Osteoblast (primary cell): Measurements from ENCODE around the gene ABHD8. TPM values are rescaled to one million over a fixed set of nuclear protein-coding genes. Genes with fewer than 3 reads are reported as not detected.

ENCODE experiments used
- DNase-seq: peaks from one replicate; pipeline ENCODE4 v3.0.0; 2011; ENCODE audit warnings: low spot score, mixed read lengths; ENCODE audit not compliant: insufficient read length; ENCODE audit errors: missing footprints
- H2AFZ ChIP-seq: 2 replicates; pipeline ENCODE4 v1.6.0; 2011; ENCODE audit warnings: mild to moderate bottlenecking, low read length
- H3K27ac ChIP-seq: 2 replicates; pipeline ENCODE4 v1.5.1; 2011; ENCODE audit warnings: mild to moderate bottlenecking, low read depth, low read length, moderate library complexity
- H3K27me3 ChIP-seq: 2 replicates; pipeline ENCODE4 v1.6.0; 2012; ENCODE audit warnings: mild to moderate bottlenecking, control low read depth, inconsistent platforms, low read length, moderate library complexity; ENCODE audit not compliant: insufficient read depth
- H3K36me3 ChIP-seq: 2 replicates; pipeline ENCODE4 v1.5.1; 2011; ENCODE audit warnings: mild to moderate bottlenecking, low read length, control low read depth, moderate library complexity; ENCODE audit not compliant: insufficient read depth
- H3K4me1 ChIP-seq: 2 replicates; pipeline ENCODE4 v1.5.1; 2011; ENCODE audit warnings: mild to moderate bottlenecking, low read length, control low read depth, moderate library complexity; ENCODE audit not compliant: insufficient read depth
- H3K4me2 ChIP-seq: 2 replicates; pipeline ENCODE4 v1.6.0; 2011; ENCODE audit warnings: mild to moderate bottlenecking, low read length; ENCODE audit not compliant: insufficient read depth
- H3K4me3 ChIP-seq: fragments of 200-600 bp; sonication (generic); 3 replicates; pipeline ENCODE4 v1.5.1; 2012; ENCODE audit warnings: mild to moderate bottlenecking, low read length, inconsistent platforms; ENCODE audit not compliant: insufficient read depth
- H3K79me2 ChIP-seq: 2 replicates; pipeline ENCODE4 v1.6.0; 2012; ENCODE audit warnings: mild to moderate bottlenecking, low read length, control low read depth, inconsistent platforms; ENCODE audit not compliant: insufficient read depth
- H3K9me3 ChIP-seq: 2 replicates; pipeline ENCODE4 v1.5.1; 2011; ENCODE audit warnings: low read depth, low read length, control low read depth
- H4K20me1 ChIP-seq: 2 replicates; pipeline ENCODE4 v1.6.0; 2012; ENCODE audit warnings: mild to moderate bottlenecking, low read length, control low read depth; ENCODE audit not compliant: insufficient read depth
- CTCF ChIP-seq: IDR thresholded peaks from 2 replicates; pipeline ENCODE4 v1.5.1; 2011; ENCODE audit warnings: mild to moderate bottlenecking, low read depth, low read length, moderate library complexity; ENCODE audit errors: extremely low read depth
- total RNA-seq: library from RNA; depleted of rRNA; stranded (reverse); fragments of >200 nt; gene quantifications from 2 replicates; pipeline ENCODE4 v1.2.3, GENCODE V29; 2012

Gene ABHD8
- total RNA-seq, 1 donor: 14.8 TPM

DNA sequence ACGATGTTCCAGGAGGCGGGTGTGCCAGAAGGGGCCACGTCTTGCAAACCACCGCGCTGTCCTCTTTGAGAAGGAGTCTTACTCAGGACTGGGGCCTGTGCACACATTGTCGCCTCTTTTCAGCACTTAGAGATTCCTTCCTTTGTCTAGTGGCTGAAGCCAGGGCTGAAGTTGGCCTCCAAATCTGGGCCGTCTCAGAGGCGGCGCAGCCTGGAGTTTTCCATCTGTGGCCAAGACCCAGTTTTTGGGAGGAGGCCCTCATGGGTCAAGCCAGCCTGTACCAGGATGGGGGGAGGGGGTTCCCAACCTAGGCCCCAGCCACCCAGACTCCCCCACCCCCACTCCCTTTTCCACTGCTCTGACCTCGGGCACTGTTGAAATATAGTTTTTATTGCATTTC is 19.6 kb upstream of the ABHD8 start:
- Histone ChIP-seq H3K79me2 (no peaks in the 10 kb centered on the region), H3K27ac (no peak overlapping the region), H3K27me3 (no peaks in the 10 kb centered on the region), H3K4me3 (no peak overlapping the region), H3K36me3 (peaks cover 9% of the 10 kb centered on the region), H3K9me3 (no peaks in the 10 kb centered on the region), H4K20me1 (peaks cover 2% of the 10 kb centered on the region), H2AFZ (no peak overlapping the region), H3K4me1 (peaks cover 11% of the 10 kb centered on the region), H3K4me2 (no peak overlapping the region)
- peak; percentile 90 for DNase-seq
- TF ChIP-seq CTCF: no peak

DNA sequence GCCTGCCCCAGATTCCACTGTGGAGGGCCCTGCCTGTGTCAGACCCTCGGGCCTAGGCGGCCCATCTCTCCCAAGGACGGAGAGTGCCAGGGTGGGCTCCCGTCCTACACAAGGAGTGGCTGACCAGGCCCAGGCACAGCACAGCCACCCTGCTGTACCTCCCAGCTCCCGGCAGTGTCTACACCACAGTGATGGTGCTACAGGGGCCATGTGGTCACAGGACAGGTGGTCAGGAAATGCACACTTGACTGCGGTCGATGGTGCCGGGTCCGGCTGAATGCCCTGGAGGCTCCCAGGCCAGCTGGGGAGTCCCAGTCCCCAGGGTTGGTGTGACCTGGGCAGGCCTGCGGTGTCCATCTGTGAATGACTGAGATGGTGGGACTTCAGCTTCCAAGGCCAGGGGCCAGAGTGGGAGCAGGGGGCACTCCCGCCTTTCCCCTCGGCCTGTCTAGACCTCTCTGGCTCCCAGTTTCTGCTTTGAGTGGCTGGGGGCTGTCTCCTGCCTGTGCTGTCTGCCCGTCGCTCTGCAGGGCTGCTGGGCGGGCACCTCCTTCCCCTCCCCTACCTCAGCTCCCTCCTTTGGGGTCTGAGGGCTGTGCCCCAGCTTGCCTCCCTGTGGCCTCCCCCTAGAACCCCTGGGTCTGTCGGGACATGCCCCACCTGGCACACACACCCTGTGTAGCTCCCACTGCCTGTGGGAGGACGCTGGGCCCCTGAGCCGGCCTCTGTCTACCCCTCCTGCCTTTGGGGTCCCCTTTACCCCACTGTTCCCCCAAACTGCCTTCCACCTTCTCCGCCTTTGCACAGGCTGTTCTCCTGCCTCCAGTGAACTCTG is 18.6 kb upstream of the ABHD8 start:
- TF ChIP-seq CTCF: no peak
- Histone ChIP-seq H3K36me3 (peaks cover 9% of the 10 kb centered on the region), H3K79me2 (no peaks in the 10 kb centered on the region), H3K4me1 (peaks cover 11% of the 10 kb centered on the region), H3K27me3 (no peaks in the 10 kb centered on the region), H4K20me1 (peaks cover 2% of the 10 kb centered on the region), H3K4me3 (no peak overlapping the region), H3K4me2 (no peak overlapping the region), H3K27ac (no peak overlapping the region), H2AFZ (no peak overlapping the region), H3K9me3 (no peaks in the 10 kb centered on the region)
- DNase-seq: peak; percentile 79

DNA sequence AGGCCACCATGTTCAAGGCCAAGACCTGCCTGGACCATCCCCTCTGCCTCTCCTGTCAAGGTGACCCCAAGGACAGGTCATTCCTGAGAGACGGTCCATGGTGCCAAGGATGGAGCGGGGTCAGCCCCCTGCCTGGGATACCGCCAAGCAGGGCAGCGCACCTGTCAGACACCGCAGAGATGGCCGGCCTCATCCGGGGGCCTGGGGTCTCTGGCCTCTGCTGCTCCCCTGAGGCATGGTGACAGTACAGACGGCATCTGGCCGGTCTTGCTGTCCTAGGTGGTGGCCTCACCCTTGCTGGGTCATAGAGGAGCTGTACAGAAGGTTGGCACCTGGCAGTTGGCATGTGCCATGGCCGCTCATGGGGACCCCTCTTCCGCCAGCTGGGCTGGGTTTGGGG is 17.2 kb upstream of the ABHD8 start:
- no peak for TF ChIP-seq CTCF
- peaks cover 17% of the 10 kb centered on the region for H3K36me3 ChIP-seq
- peak; percentile 82 for DNase-seq
- H3K79me2 ChIP-seq: peaks cover 3% of the 10 kb centered on the region
- H3K27ac ChIP-seq: no peak overlapping the region
- H3K4me3 ChIP-seq: no peak overlapping the region
- peaks cover 4% of the 10 kb centered on the region for H4K20me1 ChIP-seq
- H3K4me2 ChIP-seq: no peak overlapping the region
- H3K9me3 ChIP-seq: no peaks in the 10 kb centered on the region
- peaks cover 2% of the 10 kb centered on the region for H3K4me1 ChIP-seq
- H2AFZ ChIP-seq: no peak overlapping the region
- H3K27me3 ChIP-seq: no peaks in the 10 kb centered on the region

GRCh38 chr19:17319473-17320238 is 16.4 kb upstream of the ABHD8 start:
- H4K20me1 ChIP-seq: peaks cover 4% of the 10 kb centered on the region
- H3K4me3 ChIP-seq: no peak overlapping the region
- H3K27me3 ChIP-seq: no peaks in the 10 kb centered on the region
- no peak for TF ChIP-seq CTCF
- H3K27ac ChIP-seq: no peak overlapping the region
- DNase-seq: peak; percentile 79
- peaks cover 3% of the 10 kb centered on the region for H3K79me2 ChIP-seq
- H3K4me1 ChIP-seq: peaks cover 2% of the 10 kb centered on the region
- H3K9me3 ChIP-seq: no peaks in the 10 kb centered on the region
- no peak overlapping the region for H3K4me2 ChIP-seq
- H3K36me3 ChIP-seq: peaks cover 21% of the 10 kb centered on the region
- no peak overlapping the region for H2AFZ ChIP-seq
